H9 (cell line): ENCODE data around the gene BUB3. TPM values are rescaled to one million over a fixed set of nuclear protein-coding genes. Genes with fewer than 3 reads are reported as not detected.

Experiments
- DNase-seq: peaks from one replicate; pipeline ENCODE4 v3.0.0-alpha.2; 2017
- H2AFZ ChIP-seq: one replicate; pipeline ENCODE4 v1.6.1; 2013; ENCODE audit warnings: mild to moderate bottlenecking, low read length, control low read depth, moderate library complexity
- H2AK5ac ChIP-seq: 2 replicates; pipeline ENCODE4 v1.6.1; 2013; ENCODE audit warnings: low read length, control low read depth, mixed read lengths; ENCODE audit not compliant: insufficient read length
- H2BK120ac ChIP-seq: one replicate; pipeline ENCODE4 v1.6.1; 2013; ENCODE audit warnings: low read depth, mild to moderate bottlenecking, low read length, control low read depth, inconsistent platforms; ENCODE audit not compliant: poor library complexity, severe bottlenecking
- H2BK12ac ChIP-seq: 2 replicates; pipeline ENCODE4 v1.6.1; 2013; ENCODE audit warnings: low read length, control low read depth, mixed read lengths, low read depth; ENCODE audit not compliant: insufficient read length
- H2BK15ac ChIP-seq: 2 replicates; pipeline ENCODE4 v1.6.1; 2013; ENCODE audit warnings: low read depth, low read length, control low read depth
- H2BK20ac ChIP-seq: one replicate; pipeline ENCODE4 v1.6.1; 2013; ENCODE audit warnings: low read depth, mild to moderate bottlenecking, low read length, control low read depth, inconsistent platforms; ENCODE audit not compliant: poor library complexity, severe bottlenecking
- H2BK5ac ChIP-seq: 2 replicates; pipeline ENCODE4 v1.6.1; 2013; ENCODE audit warnings: low read length, control low read depth, mixed read lengths; ENCODE audit not compliant: insufficient read length
- H3K14ac ChIP-seq: 2 replicates; pipeline ENCODE4 v1.6.1; 2013; ENCODE audit warnings: low read length, control low read depth; ENCODE audit not compliant: insufficient read depth
- H3K18ac ChIP-seq: 2 replicates; pipeline ENCODE4 v1.6.1; 2013; ENCODE audit warnings: low read depth, mild to moderate bottlenecking, mixed read lengths, low read length, control low read depth; ENCODE audit not compliant: insufficient read length
- H3K23ac ChIP-seq: 2 replicates; pipeline ENCODE4 v1.6.1; 2013; ENCODE audit warnings: low read length, control low read depth, mixed read lengths, low read depth; ENCODE audit not compliant: insufficient read length
- H3K23me2 ChIP-seq: 2 replicates; pipeline ENCODE4 v1.6.1; 2013; ENCODE audit warnings: low read depth, mild to moderate bottlenecking, mixed read lengths, low read length, control low read depth; ENCODE audit not compliant: insufficient read length, poor library complexity, severe bottlenecking
- H3K27ac ChIP-seq: 2 replicates; pipeline ENCODE4 v1.5.1; 2013; ENCODE audit warnings: low read length, control low read depth, mixed read lengths, low read depth; ENCODE audit not compliant: insufficient read length
- H3K27me3 ChIP-seq: 2 replicates; pipeline ENCODE4 v1.6.1; 2013; ENCODE audit warnings: low read length, control low read depth, inconsistent platforms; ENCODE audit not compliant: insufficient read depth
- H3K4ac ChIP-seq: 2 replicates; pipeline ENCODE4 v1.6.1; 2013; ENCODE audit warnings: low read depth, mild to moderate bottlenecking, control low read depth, inconsistent platforms, low read length, moderate library complexity
- H3K4me1 ChIP-seq: 2 replicates; pipeline ENCODE4 v1.6.1; 2013; ENCODE audit warnings: low read length, control low read depth, inconsistent platforms; ENCODE audit not compliant: insufficient read depth
- H3K4me2 ChIP-seq: 2 replicates; pipeline ENCODE4 v1.6.1; 2013; ENCODE audit warnings: low read length, control low read depth, mixed read lengths; ENCODE audit not compliant: insufficient read length, insufficient read depth
- H3K56ac ChIP-seq: 2 replicates; pipeline ENCODE4 v1.6.1; 2013; ENCODE audit warnings: low read depth, mild to moderate bottlenecking, mixed read lengths, low read length, control low read depth; ENCODE audit not compliant: insufficient read length
- H3K79me1 ChIP-seq: 2 replicates; pipeline ENCODE4 v1.6.1; 2013; ENCODE audit warnings: low read depth, mild to moderate bottlenecking, moderate library complexity, low read length, control low read depth, inconsistent platforms; ENCODE audit not compliant: insufficient read depth, poor library complexity, severe bottlenecking
- H3K79me2 ChIP-seq: 2 replicates; pipeline ENCODE4 v1.6.1; 2013; ENCODE audit warnings: low read length, control low read depth, inconsistent platforms; ENCODE audit not compliant: insufficient read depth
- H3K9ac ChIP-seq: 2 replicates; pipeline ENCODE4 v1.6.1; 2013; ENCODE audit warnings: low read length, control low read depth, mixed read lengths; ENCODE audit not compliant: insufficient read length; ENCODE audit errors: extremely low read depth
- H3K9me3 ChIP-seq: one replicate; pipeline ENCODE4 v1.6.1; 2013; ENCODE audit warnings: low read depth, low read length, inconsistent platforms; ENCODE audit not compliant: control insufficient read depth
- H3T11ph ChIP-seq: one replicate; pipeline ENCODE4 v1.6.1; 2013; ENCODE audit warnings: mild to moderate bottlenecking, low read length, control low read depth, inconsistent platforms
- H4K20me1 ChIP-seq: one replicate; pipeline ENCODE4 v1.6.1; 2013; ENCODE audit not compliant: control insufficient read depth, insufficient read length, insufficient read depth
- H4K5ac ChIP-seq: 2 replicates; pipeline ENCODE4 v1.6.1; 2013; ENCODE audit warnings: low read depth, mild to moderate bottlenecking, mixed read lengths, low read length, control low read depth; ENCODE audit not compliant: insufficient read length
- H4K8ac ChIP-seq: replicated peaks from 2 replicates; pipeline ENCODE4 v1.6.1; 2013; ENCODE audit warnings: low read length, control low read depth, mixed read lengths, low read depth; ENCODE audit not compliant: insufficient read length
- H4K91ac ChIP-seq: 2 replicates; pipeline ENCODE4 v1.6.1; 2013; ENCODE audit warnings: low read depth, mild to moderate bottlenecking, moderate library complexity, mixed read lengths, low read length, control low read depth; ENCODE audit not compliant: insufficient read length
- H3K27ac Mint-ChIP-seq, 3 experiments: 2 replicates in 2 of 3; 3 replicates in 1 of 3; pipeline ENCODE4 v1.8.0; 2020 to 2021; ENCODE audit warnings: mixed read lengths in 3 of 3, mild to moderate bottlenecking in 1 of 3, moderate library complexity in 1 of 3
- H3K27me3 Mint-ChIP-seq: 2 replicates; pipeline ENCODE4 v1.8.0; 2021; ENCODE audit warnings: low read depth, mild to moderate bottlenecking, moderate library complexity, mixed read lengths
- H3K36me3 Mint-ChIP-seq, 3 experiments: 2 replicates in 2 of 3; 3 replicates in 1 of 3; pipeline ENCODE4 v1.8.0; 2020 to 2021; ENCODE audit warnings: low read depth in 3 of 3, mixed read lengths in 3 of 3; ENCODE audit not compliant: insufficient read depth in 1 of 3
- H3K4me1 Mint-ChIP-seq, 2 experiments: 2 replicates each; pipeline ENCODE4 v1.8.0; 2020; ENCODE audit warnings: mixed read lengths in 2 of 2
- H3K4me3 Mint-ChIP-seq, 2 experiments: 2 replicates in 1 of 2; 3 replicates in 1 of 2; pipeline ENCODE4 v1.8.0; 2020 to 2021; ENCODE audit warnings: mild to moderate bottlenecking in 2 of 2, mixed read lengths in 2 of 2, moderate library complexity in 1 of 2
- H3K9me3 Mint-ChIP-seq, 2 experiments: 2 replicates in 1 of 2; 3 replicates in 1 of 2; pipeline ENCODE4 v1.8.0; 2020; ENCODE audit warnings: mild to moderate bottlenecking in 2 of 2, mixed read lengths in 2 of 2, moderate library complexity in 1 of 2
- WGBS: extraction: QIAGEN DNeasy Blood & Tissue Kit; methylation state at CpG from one replicate; pipeline ENCODE4 v1.1.7; 2013; ENCODE audit warnings: missing lambda C conversion rate, low lambda C conversion rate, mixed read lengths; ENCODE audit not compliant: insufficient read length; ENCODE audit errors: extremely low coverage; 5-methylcytosine and 5-hydroxymethylcytosine counted together
- total RNA-seq: library from RNA; stranded (reverse); gene quantifications from 2 replicates; pipeline ENCODE4 v1.2.1, GENCODE V29; 2021
- TF ChIP-seq, protein P1 (sequence below): fragments of 200-600 bp; sonication (generic); conservative IDR thresholded peaks from 3 replicates; pipeline ENCODE4 v1.8.0; 2021; ENCODE audit warnings: antibody characterized with exemption, mild to moderate bottlenecking

BUB3 gene
- total RNA-seq, 1 experiment from 2014 or later, result 200 TPM

DNA sequence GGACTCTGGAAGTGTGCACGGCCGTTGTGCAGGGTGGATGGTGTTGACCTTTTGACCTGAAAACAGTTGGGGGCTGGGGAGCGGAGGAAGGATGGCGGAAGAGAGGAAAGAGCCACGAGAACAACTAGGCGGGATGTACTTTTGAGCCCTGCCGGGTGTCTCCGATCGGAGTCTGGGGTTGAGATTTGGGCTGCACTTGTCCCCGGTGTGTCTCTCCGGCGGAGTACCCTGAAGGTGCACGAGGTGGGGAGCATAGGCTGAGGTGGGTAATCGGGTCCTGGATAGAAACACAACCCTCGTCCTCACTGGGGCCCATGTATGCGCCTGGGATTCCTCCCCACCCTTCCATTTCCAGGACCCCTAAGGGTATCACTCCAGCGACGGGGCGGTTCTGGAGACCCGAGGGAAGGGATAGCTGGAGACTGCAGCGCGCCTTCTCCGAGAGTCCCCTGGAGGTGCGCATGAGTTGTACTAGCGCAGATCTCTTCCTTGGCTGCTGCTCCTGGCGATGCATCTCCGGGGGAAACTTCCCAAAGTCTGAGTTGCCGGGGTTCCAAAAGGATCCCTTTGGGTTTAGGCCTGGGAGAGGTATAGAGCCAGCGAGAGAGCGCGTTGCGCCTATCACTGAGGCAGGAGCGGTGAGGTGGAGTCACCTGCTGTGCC lies 10.9 kb upstream of the BUB3 start:
- Histone ChIP-seq H3K4me2 (peak overlapping the region; percentile 6), H3K23ac (no peak overlapping the region), H4K91ac (no peak overlapping the region), H4K8ac (no peak overlapping the region), H3K27me3 (peaks cover 90% of the 10 kb centered on the region), H4K5ac (no peak overlapping the region), H2BK120ac (no peak overlapping the region), H2AK5ac (no peak overlapping the region), H3K27ac (no peak overlapping the region), H2BK20ac (no peak overlapping the region), H2BK5ac (no peak overlapping the region), H2AFZ (no peak overlapping the region), H3K4ac (no peak overlapping the region), H3K9ac (no peak overlapping the region), H2BK15ac (no peak overlapping the region), H3K14ac (no peak overlapping the region), H3K79me2 (no peaks in the 10 kb centered on the region), H3K18ac (no peak overlapping the region), H3K9me3 (no peaks in the 10 kb centered on the region), H3K56ac (no peak overlapping the region), H3K4me1 (no peaks in the 10 kb centered on the region; the same call in 1 of the 2 replicates), H3T11ph (no peak overlapping the region), H3K79me1 (no peaks in the 10 kb centered on the region), H2BK12ac (no peak overlapping the region), H4K20me1 (no peaks in the 10 kb centered on the region), H3K23me2 (peaks cover 14% of the 10 kb centered on the region)
- Mint-ChIP-seq H3K9me3 (peaks cover 0 to 8% of the 10 kb centered on the region in 2 experiments; a peak in 4 of 5 replicates), H3K36me3 (no peaks in the 10 kb centered on the region; a peak in 1 of 7 replicates), H3K27me3 (peaks cover 100% of the 10 kb centered on the region), H3K4me1 (peaks cover 35 to 71% of the 10 kb centered on the region in 2 experiments), H3K4me3 (peak overlapping the region; percentile 1 to 70; a peak in 4 of 5 replicates), H3K27ac (no peak overlapping the region)
- no peak for DNase-seq
- no CpG with 5 or more reads among the region's 33 CpGs for WGBS
- TF ChIP-seq, protein P1, sequence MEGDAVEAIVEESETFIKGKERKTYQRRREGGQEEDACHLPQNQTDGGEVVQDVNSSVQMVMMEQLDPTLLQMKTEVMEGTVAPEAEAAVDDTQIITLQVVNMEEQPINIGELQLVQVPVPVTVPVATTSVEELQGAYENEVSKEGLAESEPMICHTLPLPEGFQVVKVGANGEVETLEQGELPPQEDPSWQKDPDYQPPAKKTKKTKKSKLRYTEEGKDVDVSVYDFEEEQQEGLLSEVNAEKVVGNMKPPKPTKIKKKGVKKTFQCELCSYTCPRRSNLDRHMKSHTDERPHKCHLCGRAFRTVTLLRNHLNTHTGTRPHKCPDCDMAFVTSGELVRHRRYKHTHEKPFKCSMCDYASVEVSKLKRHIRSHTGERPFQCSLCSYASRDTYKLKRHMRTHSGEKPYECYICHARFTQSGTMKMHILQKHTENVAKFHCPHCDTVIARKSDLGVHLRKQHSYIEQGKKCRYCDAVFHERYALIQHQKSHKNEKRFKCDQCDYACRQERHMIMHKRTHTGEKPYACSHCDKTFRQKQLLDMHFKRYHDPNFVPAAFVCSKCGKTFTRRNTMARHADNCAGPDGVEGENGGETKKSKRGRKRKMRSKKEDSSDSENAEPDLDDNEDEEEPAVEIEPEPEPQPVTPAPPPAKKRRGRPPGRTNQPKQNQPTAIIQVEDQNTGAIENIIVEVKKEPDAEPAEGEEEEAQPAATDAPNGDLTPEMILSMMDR, result no peak
